ENCODE results near the gene ACCS. TPM values are rescaled to one million over a fixed set of nuclear protein-coding genes. Genes with fewer than 3 reads are reported as not detected.

Gene ACCS
- total and polyA plus RNA-seq, 2 donors (not counting 3 experiments of a cell fraction or from before 2014, with no cell fraction given): 8.6 to 22.7 TPM

DNA sequence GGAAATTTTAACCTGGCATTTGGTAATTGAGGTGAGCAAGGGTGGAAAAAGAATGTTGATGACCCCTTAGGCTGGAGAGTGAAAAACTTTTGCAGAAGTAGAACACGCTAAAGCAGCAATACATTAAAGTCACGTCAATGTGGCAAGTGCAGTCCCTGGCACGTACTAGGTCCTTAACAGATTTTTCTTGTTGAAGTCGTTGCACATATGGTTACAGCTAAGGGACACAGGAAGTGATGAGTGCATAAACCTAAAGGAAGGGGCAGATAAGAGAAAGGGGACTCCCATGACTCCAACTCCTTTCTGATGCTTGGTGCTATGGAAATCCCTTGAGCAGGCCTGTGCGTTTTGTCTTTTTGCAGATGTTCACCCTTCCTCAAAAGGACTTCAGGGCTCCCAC lies 1.2 kb downstream of the ACCS start:
- peaks cover 0 to 4% of the 10 kb centered on the region in 2 experiments for H3K27me3 ChIP-seq (ENCODE audit: control insufficient read depth in 2 of 2, insufficient read depth in 2 of 2, low read length in 2 of 2)
- POLR2A ChIA-PET: no interaction called here
- H3K79me2 ChIP-seq (ENCODE audit: control insufficient read depth, insufficient read depth, low read length): no peaks in the 10 kb centered on the region
- CTCF ChIA-PET: interaction anchor here (0.9 to 1.9 kb wide), 4 partner anchors 10 to 177 kb away, joined by 3 to 20 read pairs (median 6); no protein-coding TSS in a partner anchor
- no peak overlapping the region for H3K27ac ChIP-seq (ENCODE audit: insufficient read depth, low read depth, low read length)
- H3K9ac ChIP-seq (replicated peaks; ENCODE audit: extremely low read depth, insufficient read depth, low read length): peak overlapping the region; percentile 84
- intact Hi-C loops (cut with micrococcal nuclease): no loop called here
- no peak for FAIRE-seq
- H3K9me3 ChIP-seq (replicated peaks; ENCODE audit: control insufficient read depth, insufficient read depth, low read length): no peaks in the 10 kb centered on the region
- no peak overlapping the region for H3K4me3 ChIP-seq (replicated peaks in 1 of 3; ENCODE audit: insufficient read depth in 1 of 3, low read depth in 1 of 3, low read length in 3 of 3)
- H3K36me3 ChIP-seq (ENCODE audit: control insufficient read depth in 2 of 2, extremely low read depth in 1 of 2, insufficient read depth in 2 of 2, low read length in 2 of 2): no peaks in the 10 kb centered on the region
- dilution Hi-C loops (cut with MboI; ENCODE audit: extremely low pct_ligation_motif_present, low sequenced_read_pairs): no loop called here
- no peaks in the 10 kb centered on the region for H3K9me1 ChIP-seq (replicated peaks; ENCODE audit: control insufficient read depth, extremely low read depth, insufficient read depth, low read length)
- H4K20me1 ChIP-seq (replicated peaks; ENCODE audit: control insufficient read depth, extremely low read depth, insufficient read depth, low read length): no peaks in the 10 kb centered on the region
- no peak for TF ChIP-seq JUN (IDR thresholded peaks at IDR 0.05; ENCODE audit: borderline replicate concordance, insufficient read depth, insufficient read length, low read depth)
- TF ChIP-seq MYC (IDR thresholded peaks at IDR 0.05; ENCODE audit: low read depth, low read length): no peak
- TF ChIP-seq, protein P1, sequence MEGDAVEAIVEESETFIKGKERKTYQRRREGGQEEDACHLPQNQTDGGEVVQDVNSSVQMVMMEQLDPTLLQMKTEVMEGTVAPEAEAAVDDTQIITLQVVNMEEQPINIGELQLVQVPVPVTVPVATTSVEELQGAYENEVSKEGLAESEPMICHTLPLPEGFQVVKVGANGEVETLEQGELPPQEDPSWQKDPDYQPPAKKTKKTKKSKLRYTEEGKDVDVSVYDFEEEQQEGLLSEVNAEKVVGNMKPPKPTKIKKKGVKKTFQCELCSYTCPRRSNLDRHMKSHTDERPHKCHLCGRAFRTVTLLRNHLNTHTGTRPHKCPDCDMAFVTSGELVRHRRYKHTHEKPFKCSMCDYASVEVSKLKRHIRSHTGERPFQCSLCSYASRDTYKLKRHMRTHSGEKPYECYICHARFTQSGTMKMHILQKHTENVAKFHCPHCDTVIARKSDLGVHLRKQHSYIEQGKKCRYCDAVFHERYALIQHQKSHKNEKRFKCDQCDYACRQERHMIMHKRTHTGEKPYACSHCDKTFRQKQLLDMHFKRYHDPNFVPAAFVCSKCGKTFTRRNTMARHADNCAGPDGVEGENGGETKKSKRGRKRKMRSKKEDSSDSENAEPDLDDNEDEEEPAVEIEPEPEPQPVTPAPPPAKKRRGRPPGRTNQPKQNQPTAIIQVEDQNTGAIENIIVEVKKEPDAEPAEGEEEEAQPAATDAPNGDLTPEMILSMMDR (IDR thresholded peaks at IDR 0.05; ENCODE audit: extremely low read depth in 1 of 2, insufficient read depth in 1 of 2, low read depth in 1 of 2, low read length in 2 of 2): no peak
- TF ChIP-seq, protein P2, sequence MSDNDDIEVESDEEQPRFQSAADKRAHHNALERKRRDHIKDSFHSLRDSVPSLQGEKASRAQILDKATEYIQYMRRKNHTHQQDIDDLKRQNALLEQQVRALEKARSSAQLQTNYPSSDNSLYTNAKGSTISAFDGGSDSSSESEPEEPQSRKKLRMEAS (IDR thresholded peaks at IDR 0.05; ENCODE audit: insufficient read depth, insufficient read length): no peak
- TF ChIP-seq POLR2AphosphoS5 (IDR thresholded peaks at IDR 0.05; ENCODE audit: insufficient read depth, low read depth, low read length): no peak
- TF ChIP-seq GATA2 (IDR thresholded peaks at IDR 0.05; ENCODE audit: insufficient read depth, insufficient read length, low read depth, low read length): no peak
- no peak for TF ChIP-seq EZH2 (IDR thresholded peaks at IDR 0.05; ENCODE audit: borderline replicate concordance, low read depth, low read length, severe bottlenecking)
- no peak for TF ChIP-seq FOS (IDR thresholded peaks at IDR 0.05; ENCODE audit: borderline replicate concordance, insufficient read depth, low read length)
- TF ChIP-seq POLR2A (IDR thresholded peaks at IDR 0.05; ENCODE audit: low read depth, low read length): no peak
- no peak overlapping the region for H2AFZ ChIP-seq (ENCODE audit: low read depth, low read length)
- DNase-seq (ENCODE audit: low read depth, low spot score): no peak
- H3K4me1 ChIP-seq (ENCODE audit: control insufficient read depth, extremely low read depth, insufficient read depth, low read length): peaks cover 10% of the 10 kb centered on the region
- peak overlapping the region; percentile 72 for H3K4me2 ChIP-seq (ENCODE audit: insufficient read depth, low read length)
- no TSS peak for BruUV-seq (replicated peaks)
